ENCODE results near the gene GUCY1B1.
"Not testable (repeated sequence)": the region's sequence is repeated elsewhere in the genome, so short reads cannot be mapped to it uniquely, and the experiment has no call there.

The GUCY1B1 gene

GRCh38 chr4:155785828-155786227 lies 27.0 kb downstream of the GUCY1B1 start:
- Histone ChIP-seq H3K4me1 (ENCODE audit: insufficient read depth, insufficient read length) (no peaks in the 10 kb centered on the region), H3K36me3 (ENCODE audit: insufficient read depth, insufficient read length, low read length) (no peaks in the 10 kb centered on the region), H3K27me3 (ENCODE audit: insufficient read depth, insufficient read length) (no peaks in the 10 kb centered on the region), H3K9me3 (ENCODE audit: insufficient read depth, low read length) (no peaks in the 10 kb centered on the region), H3K9ac (ENCODE audit: insufficient read length, low read depth) (no peak overlapping the region), H3K4me3 (ENCODE audit: insufficient read length, low read depth) (no peak overlapping the region)
- TF ChIP-seq SUZ12 (IDR thresholded peaks at IDR 0.05; ENCODE audit: extremely low read depth, insufficient read depth, insufficient read length) (no peak), YY1 (IDR thresholded peaks at IDR 0.05; ENCODE audit: insufficient read depth, insufficient read length) (no peak), ZNF274 (IDR thresholded peaks at IDR 0.05; ENCODE audit: low read depth, low read length) (no peak)
- DNase-seq (ENCODE audit: low read depth, low spot score): no peak

GRCh38 chr4:155787113-155787710 lies 28.4 kb downstream of the GUCY1B1 start:
- Histone ChIP-seq H3K4me1 (ENCODE audit: insufficient read depth, insufficient read length) (no peaks in the 10 kb centered on the region), H3K9me3 (ENCODE audit: insufficient read depth, low read length) (no peaks in the 10 kb centered on the region), H3K9ac (ENCODE audit: insufficient read length, low read depth) (no peak overlapping the region), H3K27me3 (ENCODE audit: insufficient read depth, insufficient read length) (no peaks in the 10 kb centered on the region), H3K36me3 (ENCODE audit: insufficient read depth, insufficient read length, low read length) (no peaks in the 10 kb centered on the region), H3K4me3 (ENCODE audit: insufficient read length, low read depth) (no peak overlapping the region)
- TF ChIP-seq SUZ12 (IDR thresholded peaks at IDR 0.05; ENCODE audit: extremely low read depth, insufficient read depth, insufficient read length) (no peak), YY1 (IDR thresholded peaks at IDR 0.05; ENCODE audit: insufficient read depth, insufficient read length) (no peak), ZNF274 (IDR thresholded peaks at IDR 0.05; ENCODE audit: low read depth, low read length) (no peak)
- DNase-seq (ENCODE audit: low read depth, low spot score): peak; percentile 9

- DNase-seq (ENCODE audit: low read depth, low spot score): no peak
These were observed 30.6 kb downstream of the GUCY1B1 start for GRCh38 chr4:155789391-155789790.

GRCh38 chr4:155789982-155790381 lies 31.2 kb downstream of the GUCY1B1 start:
- no peaks in the 10 kb centered on the region for H3K4me1 ChIP-seq (ENCODE audit: insufficient read depth, insufficient read length)

More at GRCh38 chr4:155789391-155789790, 30.6 kb downstream of the GUCY1B1 start:
- Histone ChIP-seq H3K36me3 (ENCODE audit: insufficient read depth, insufficient read length, low read length) (no peaks in the 10 kb centered on the region), H3K9me3 (ENCODE audit: insufficient read depth, low read length) (no peaks in the 10 kb centered on the region), H3K27me3 (ENCODE audit: insufficient read depth, insufficient read length) (no peaks in the 10 kb centered on the region), H3K4me1 (ENCODE audit: insufficient read depth, insufficient read length) (no peaks in the 10 kb centered on the region), H3K4me3 (ENCODE audit: insufficient read length, low read depth) (no peak overlapping the region), H3K9ac (ENCODE audit: insufficient read length, low read depth) (no peak overlapping the region)
- TF ChIP-seq YY1 (IDR thresholded peaks at IDR 0.05; ENCODE audit: insufficient read depth, insufficient read length): no peak
- TF ChIP-seq ZNF274 (IDR thresholded peaks at IDR 0.05; ENCODE audit: low read depth, low read length): no peak
- TF ChIP-seq SUZ12 (IDR thresholded peaks at IDR 0.05; ENCODE audit: extremely low read depth, insufficient read depth, insufficient read length): no peak

GRCh38 chr4:155794589-155795236 lies 35.9 kb downstream of the GUCY1B1 start:
- Histone ChIP-seq H3K36me3 (ENCODE audit: insufficient read depth, insufficient read length, low read length) (no peaks in the 10 kb centered on the region), H3K27me3 (ENCODE audit: insufficient read depth, insufficient read length) (no peaks in the 10 kb centered on the region), H3K4me1 (ENCODE audit: insufficient read depth, insufficient read length) (no peaks in the 10 kb centered on the region), H3K4me3 (ENCODE audit: insufficient read length, low read depth) (no peak overlapping the region), H3K9ac (ENCODE audit: insufficient read length, low read depth) (no peak overlapping the region), H3K9me3 (ENCODE audit: insufficient read depth, low read length) (no peaks in the 10 kb centered on the region)
- DNase-seq (ENCODE audit: low read depth, low spot score): no peak
- TF ChIP-seq SUZ12 (IDR thresholded peaks at IDR 0.05; ENCODE audit: extremely low read depth, insufficient read depth, insufficient read length): no peak
- TF ChIP-seq ZNF274 (IDR thresholded peaks at IDR 0.05; ENCODE audit: low read depth, low read length): no peak
- TF ChIP-seq YY1 (IDR thresholded peaks at IDR 0.05; ENCODE audit: insufficient read depth, insufficient read length): no peak

More at GRCh38 chr4:155789982-155790381, 31.2 kb downstream of the GUCY1B1 start:
- Histone ChIP-seq H3K4me3 (ENCODE audit: insufficient read length, low read depth) (no peak overlapping the region), H3K27me3 (ENCODE audit: insufficient read depth, insufficient read length) (no peaks in the 10 kb centered on the region), H3K9ac (ENCODE audit: insufficient read length, low read depth) (no peak overlapping the region), H3K9me3 (ENCODE audit: insufficient read depth, low read length) (no peaks in the 10 kb centered on the region), H3K36me3 (ENCODE audit: insufficient read depth, insufficient read length, low read length) (no peaks in the 10 kb centered on the region)
- DNase-seq (ENCODE audit: low read depth, low spot score): no peak
- TF ChIP-seq YY1 (IDR thresholded peaks at IDR 0.05; ENCODE audit: insufficient read depth, insufficient read length): no peak
- TF ChIP-seq SUZ12 (IDR thresholded peaks at IDR 0.05; ENCODE audit: extremely low read depth, insufficient read depth, insufficient read length): no peak
- TF ChIP-seq ZNF274 (IDR thresholded peaks at IDR 0.05; ENCODE audit: low read depth, low read length): no peak

- TF ChIP-seq ZNF274 (IDR thresholded peaks at IDR 0.05; ENCODE audit: low read depth, low read length) (no peak), YY1 (IDR thresholded peaks at IDR 0.05; ENCODE audit: insufficient read depth, insufficient read length) (no peak), SUZ12 (IDR thresholded peaks at IDR 0.05; ENCODE audit: extremely low read depth, insufficient read depth, insufficient read length) (no peak)
- DNase-seq (ENCODE audit: low read depth, low spot score): no peak
- Histone ChIP-seq H3K4me1 (ENCODE audit: insufficient read depth, insufficient read length) (no peaks in the 10 kb centered on the region), H3K36me3 (ENCODE audit: insufficient read depth, insufficient read length, low read length) (no peaks in the 10 kb centered on the region), H3K9me3 (ENCODE audit: insufficient read depth, low read length) (no peaks in the 10 kb centered on the region), H3K27me3 (ENCODE audit: insufficient read depth, insufficient read length) (no peaks in the 10 kb centered on the region), H3K9ac (ENCODE audit: insufficient read length, low read depth) (no peak overlapping the region), H3K4me3 (ENCODE audit: insufficient read length, low read depth) (no peak overlapping the region)
These were observed 37.2 kb downstream of the GUCY1B1 start for GRCh38 chr4:155795991-155796390.

- H3K9ac ChIP-seq (ENCODE audit: insufficient read length, low read depth); H3K27me3 ChIP-seq (ENCODE audit: insufficient read depth, insufficient read length); H3K4me3 ChIP-seq (ENCODE audit: insufficient read length, low read depth); DNase-seq (ENCODE audit: low read depth, low spot score); H3K9me3 ChIP-seq (ENCODE audit: insufficient read depth, low read length); H3K4me1 ChIP-seq (ENCODE audit: insufficient read depth, insufficient read length); H3K36me3 ChIP-seq (ENCODE audit: insufficient read depth, insufficient read length, low read length): not testable (repeated sequence)
These were observed 38.8 kb downstream of the GUCY1B1 start for GRCh38 chr4:155797581-155797980.
